ENCODE results near the gene ARHGEF37. TPM values are rescaled to one million over a fixed set of nuclear protein-coding genes. Genes with fewer than 3 reads are reported as not detected.

Gene ARHGEF37
- total RNA-seq, 1 donor from 2014 or later, result 9.2 TPM

DNA sequence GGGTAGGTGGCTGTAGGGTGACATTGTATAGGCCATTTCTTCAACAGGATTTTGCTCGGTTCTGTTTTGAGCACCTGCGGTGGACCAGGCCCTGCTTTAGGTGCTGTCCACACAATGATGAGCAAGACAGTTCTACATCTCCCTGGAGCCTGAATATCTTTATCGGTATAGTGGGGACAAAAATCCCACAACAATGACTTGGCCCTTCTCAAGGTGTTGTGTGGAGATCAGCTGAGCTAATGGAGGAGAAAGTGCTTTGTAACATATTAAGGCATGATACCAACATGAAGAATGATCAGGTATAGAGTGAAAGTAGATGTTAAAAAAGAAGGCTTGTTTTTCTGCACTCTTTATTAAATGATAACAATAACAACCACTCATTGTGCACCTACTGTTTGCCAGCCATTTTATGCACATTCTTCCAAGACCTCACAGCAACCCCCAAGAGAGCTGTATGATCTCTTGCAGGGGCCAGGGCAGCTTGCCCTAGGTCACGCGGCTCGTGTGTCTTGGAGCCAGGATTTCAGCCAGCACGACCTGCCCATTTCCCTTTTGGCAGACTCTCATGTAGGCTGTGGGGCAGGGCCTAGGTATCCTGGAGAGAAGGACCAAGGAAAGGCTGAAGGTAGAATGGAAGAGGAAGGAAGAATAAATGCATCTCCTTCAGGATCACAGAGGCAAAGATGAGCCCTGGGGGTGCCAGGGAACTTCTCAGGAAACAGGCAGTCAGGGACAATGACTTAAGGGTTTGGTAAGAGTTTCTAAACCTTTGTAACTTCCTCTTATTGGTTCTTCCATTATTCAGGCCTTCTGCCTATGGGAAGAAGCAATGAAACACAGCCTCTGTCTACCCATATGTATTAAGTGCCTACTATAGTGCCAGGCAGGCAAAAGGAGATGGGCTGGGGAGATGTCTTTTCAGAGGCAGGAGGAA lies 98.8 kb downstream of the ARHGEF37 start:
- Histone ChIP-seq H3K4me3 (ENCODE audit: low read depth, low read length) (no peak overlapping the region), H3K36me3 (ENCODE audit: control insufficient read depth, insufficient read depth, low read length) (no peaks in the 10 kb centered on the region), H3K27me3 (ENCODE audit: control insufficient read depth, insufficient read depth, low read length) (peaks cover 8% of the 10 kb centered on the region)
- FAIRE-seq, result no peak
- TF ChIP-seq, protein P1, sequence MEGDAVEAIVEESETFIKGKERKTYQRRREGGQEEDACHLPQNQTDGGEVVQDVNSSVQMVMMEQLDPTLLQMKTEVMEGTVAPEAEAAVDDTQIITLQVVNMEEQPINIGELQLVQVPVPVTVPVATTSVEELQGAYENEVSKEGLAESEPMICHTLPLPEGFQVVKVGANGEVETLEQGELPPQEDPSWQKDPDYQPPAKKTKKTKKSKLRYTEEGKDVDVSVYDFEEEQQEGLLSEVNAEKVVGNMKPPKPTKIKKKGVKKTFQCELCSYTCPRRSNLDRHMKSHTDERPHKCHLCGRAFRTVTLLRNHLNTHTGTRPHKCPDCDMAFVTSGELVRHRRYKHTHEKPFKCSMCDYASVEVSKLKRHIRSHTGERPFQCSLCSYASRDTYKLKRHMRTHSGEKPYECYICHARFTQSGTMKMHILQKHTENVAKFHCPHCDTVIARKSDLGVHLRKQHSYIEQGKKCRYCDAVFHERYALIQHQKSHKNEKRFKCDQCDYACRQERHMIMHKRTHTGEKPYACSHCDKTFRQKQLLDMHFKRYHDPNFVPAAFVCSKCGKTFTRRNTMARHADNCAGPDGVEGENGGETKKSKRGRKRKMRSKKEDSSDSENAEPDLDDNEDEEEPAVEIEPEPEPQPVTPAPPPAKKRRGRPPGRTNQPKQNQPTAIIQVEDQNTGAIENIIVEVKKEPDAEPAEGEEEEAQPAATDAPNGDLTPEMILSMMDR (IDR thresholded peaks at IDR 0.05; ENCODE audit: insufficient read depth, low read length, severe bottlenecking), result no peak
- DNase-seq (ENCODE audit: low read depth), result no peak

DNA sequence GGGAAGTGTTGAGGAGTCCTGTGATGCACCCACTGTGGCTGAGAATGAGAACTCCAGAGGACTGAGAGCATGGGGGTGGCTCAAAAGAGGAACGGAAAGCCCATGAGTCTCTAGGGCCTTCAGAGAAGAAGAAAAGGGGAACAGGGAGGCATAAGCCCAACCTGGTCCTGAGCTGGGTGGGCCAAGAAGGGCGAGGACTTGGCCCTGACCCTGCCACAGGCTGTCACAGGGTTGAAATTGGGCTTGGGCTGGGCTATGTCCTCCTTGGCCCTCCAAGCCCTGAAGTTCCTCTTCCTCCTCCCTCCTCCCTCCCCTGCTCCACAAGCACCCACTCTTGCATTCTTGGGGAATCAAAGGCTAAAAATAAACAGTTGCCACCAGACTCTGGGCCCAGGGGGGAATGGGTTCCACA lies 99.5 kb downstream of the ARHGEF37 start:
- H3K36me3 ChIP-seq (ENCODE audit: control insufficient read depth, insufficient read depth, low read length), result no peaks in the 10 kb centered on the region
- no peak for DNase-seq (ENCODE audit: low read depth)
- H3K4me3 ChIP-seq (ENCODE audit: low read depth, low read length), result no peak overlapping the region
- H3K27me3 ChIP-seq (ENCODE audit: control insufficient read depth, insufficient read depth, low read length), result peaks cover 12% of the 10 kb centered on the region
- TF ChIP-seq, protein P1 (IDR thresholded peaks at IDR 0.05; ENCODE audit: insufficient read depth, low read length, severe bottlenecking), result no peak
- no peak for FAIRE-seq

DNA sequence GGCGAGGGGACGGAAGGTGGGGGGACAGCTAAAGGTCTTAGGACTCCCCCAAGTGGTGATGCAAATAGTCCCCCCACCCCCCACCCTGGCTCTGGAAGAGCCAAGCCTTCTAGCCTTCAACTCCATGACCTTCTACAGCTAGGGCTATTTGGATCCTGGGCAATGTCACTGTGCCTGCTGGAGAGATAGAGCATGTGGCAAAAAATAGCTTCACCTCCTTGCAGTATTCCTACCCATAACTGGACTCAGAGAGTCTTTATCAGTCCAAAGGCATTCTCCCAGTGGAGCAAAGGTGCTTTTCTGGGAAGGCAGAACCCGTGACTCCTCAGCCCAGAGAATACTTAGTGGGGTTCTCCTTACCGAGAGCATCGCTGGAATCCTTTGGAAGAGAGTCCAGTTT lies 100.0 kb downstream of the ARHGEF37 start:
- TF ChIP-seq, protein P1 (IDR thresholded peaks at IDR 0.05; ENCODE audit: insufficient read depth, low read length, severe bottlenecking), result no peak

DNA sequence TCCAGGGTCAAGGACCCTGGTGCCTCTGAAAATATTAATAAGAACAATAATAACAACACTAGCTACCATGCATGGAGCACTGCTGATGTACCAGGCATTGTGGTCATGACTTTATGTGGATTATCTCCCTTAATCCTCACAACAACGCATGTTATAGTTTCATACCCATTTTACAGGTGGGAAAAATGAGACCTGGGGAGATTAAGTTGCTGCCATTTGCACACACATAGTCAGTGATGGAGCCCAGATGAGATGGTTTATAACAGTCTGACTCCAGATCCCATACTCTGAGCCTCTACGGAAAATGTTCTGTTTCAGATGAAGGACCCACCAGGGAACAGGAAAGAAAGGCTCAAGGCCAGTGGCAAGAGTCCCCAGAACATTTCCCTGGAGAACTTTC lies 100.6 kb downstream of the ARHGEF37 start:
- FAIRE-seq (no peak), DNase-seq (ENCODE audit: low read depth) (no peak)
- Histone ChIP-seq H3K4me3 (ENCODE audit: low read depth, low read length) (no peak overlapping the region), H3K27me3 (ENCODE audit: control insufficient read depth, insufficient read depth, low read length) (peaks cover 14% of the 10 kb centered on the region), H3K36me3 (ENCODE audit: control insufficient read depth, insufficient read depth, low read length) (no peaks in the 10 kb centered on the region)
- TF ChIP-seq, protein P1 (IDR thresholded peaks at IDR 0.05; ENCODE audit: insufficient read depth, low read length, severe bottlenecking), result no peak

More for the DNA sequence above, 100.0 kb downstream of the ARHGEF37 start:
- Histone ChIP-seq H3K4me3 (ENCODE audit: low read depth, low read length) (no peak overlapping the region), H3K36me3 (ENCODE audit: control insufficient read depth, insufficient read depth, low read length) (no peaks in the 10 kb centered on the region), H3K27me3 (ENCODE audit: control insufficient read depth, insufficient read depth, low read length) (peaks cover 14% of the 10 kb centered on the region)
- DNase-seq (ENCODE audit: low read depth), result no peak
- FAIRE-seq, result no peak

DNA sequence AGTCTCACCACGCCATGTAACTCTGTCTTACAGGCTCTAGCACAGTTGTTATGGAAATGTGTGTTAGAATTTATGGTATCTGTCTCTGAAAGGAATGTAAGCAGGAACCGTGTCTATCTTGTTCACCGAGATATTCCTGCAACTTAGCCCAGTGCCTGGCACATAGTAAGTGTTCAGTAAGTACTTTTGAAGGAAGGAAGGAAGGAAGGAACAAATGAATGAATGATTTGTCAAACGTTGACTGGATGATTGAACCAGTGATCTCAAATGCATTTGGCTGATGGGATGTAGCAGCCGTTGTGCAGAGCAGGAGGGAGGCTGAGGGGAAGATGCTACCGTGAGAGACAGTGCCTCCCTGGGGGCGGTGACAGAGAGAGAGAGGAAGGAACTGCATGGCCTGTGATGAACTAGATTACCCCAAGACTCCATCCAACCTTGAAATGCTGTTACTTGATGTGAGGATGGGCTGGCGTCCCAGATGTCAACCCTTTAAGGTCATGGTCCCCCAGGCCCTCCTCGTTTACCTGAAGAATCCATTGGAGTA lies 101.3 kb downstream of the ARHGEF37 start:
- H3K4me3 ChIP-seq (ENCODE audit: low read depth, low read length), result no peak overlapping the region
- peaks cover 14% of the 10 kb centered on the region for H3K27me3 ChIP-seq (ENCODE audit: control insufficient read depth, insufficient read depth, low read length)
- no peaks in the 10 kb centered on the region for H3K36me3 ChIP-seq (ENCODE audit: control insufficient read depth, insufficient read depth, low read length)
- DNase-seq (ENCODE audit: low read depth), result no peak
- TF ChIP-seq, protein P1 (IDR thresholded peaks at IDR 0.05; ENCODE audit: insufficient read depth, low read length, severe bottlenecking), result no peak
- no peak for FAIRE-seq

All from bronchial epithelial cell (primary cell).